Transverse colon (tissue), 4 donors: ENCODE results near the gene RAE1. TPM values are rescaled to one million over a fixed set of nuclear protein-coding genes. Genes with fewer than 3 reads are reported as not detected.

Experiments used
- DNase-seq: peaks from one replicate; pipeline ENCODE4 v3.0.0-alpha.2; 2019
- H3K27ac ChIP-seq, 4 donors: fragments of 200-600 bp; sonication (generic); 2 replicates each; pipeline ENCODE4 v1.5.1; 2016 to 2018; ENCODE audit warnings: inconsistent platforms in 4 of 4
- H3K27me3 ChIP-seq: fragments of 200-600 bp; sonication (generic); 2 replicates; pipeline ENCODE4 v1.5.1; 2017; ENCODE audit warnings: inconsistent platforms
- H3K36me3 ChIP-seq, 4 donors: fragments of 200-600 bp; sonication (generic); 2 replicates each; pipeline ENCODE4 v1.5.1; 2017 to 2019; ENCODE audit warnings: inconsistent platforms in 4 of 4
- H3K4me1 ChIP-seq, 4 donors: fragments of 200-600 bp; sonication (generic); 2 replicates each; pipeline ENCODE4 v1.5.1; 2017 to 2020; ENCODE audit warnings: inconsistent platforms in 4 of 4
- H3K4me3 ChIP-seq, 4 donors: fragments of 200-600 bp; sonication (generic); 1 replicate in 1 of 4; 2 replicates in 3 of 4; pipeline versions ENCODE4 v1.5.1 to v1.6.1; 2017 to 2019; ENCODE audit warnings: inconsistent platforms in 4 of 4
- H3K9me3 ChIP-seq, 2 donors: fragments of 200-600 bp; sonication (generic); 2 replicates each; pipeline ENCODE4 v1.5.1; 2017 to 2019; ENCODE audit warnings: inconsistent platforms in 2 of 2
- EP300 ChIP-seq: sonication (generic); formaldehyde crosslinking; IDR thresholded peaks from one replicate; pipeline ENCODE4 v1.6.1; 2017; ENCODE audit warnings: antibody characterized with exemption, low read depth
- POLR2A ChIP-seq: fragments of 450-650 bp; IDR thresholded peaks from one replicate; pipeline ENCODE4 v1.6.1; 2016; ENCODE audit warnings: antibody characterized with exemption, mild to moderate bottlenecking, moderate library complexity
- POLR2AphosphoS5 ChIP-seq, 3 donors: sonication (generic); formaldehyde crosslinking; IDR thresholded peaks; one replicate each; pipeline ENCODE4 v1.6.1; 2016; ENCODE audit warnings: antibody characterized with exemption in 3 of 3
- whole genome bisulfite sequencing, 2 donors: methylation state at CpG; one replicate each; pipeline ENCODE4 v1.1.5; 2018; ENCODE audit warnings: low coverage in 1 of 2; 5-methylcytosine and 5-hydroxymethylcytosine counted together
- in situ Hi-C, 4 donors: fragments of 200-750 bp; cut with MboI; loops; one replicate each; pipeline versions ENCODE4 v1.15.0 to v1.15.1; 2017; ENCODE audit warnings: low sequenced_read_pairs in 3 of 4, low pct_ligation_motif_present in 1 of 4, low pct_unique_long_range_greater_than_20kb in 1 of 4
- intact Hi-C: fragments of 100-400 bp; cut with DNase I; formaldehyde crosslinking; loops from one replicate; pipeline ENCODE4 v1.15.1; 2023; ENCODE audit warnings: low total_unique reads
- total RNA-seq, 4 donors: library from RNA; depleted of rRNA; stranded (reverse); fragments of >200 nt; gene quantifications; one replicate each; pipeline ENCODE4 v1.1.0, GENCODE V29; 2016
- TF ChIP-seq, protein P1 (sequence below), 5 experiments: fragments of 200-600 bp in 3 of 5; fragments of 450-650 bp in 2 of 5; sonication (generic) in 3 of 5; IDR thresholded peaks; 1 replicate in 2 of 5; 2 replicates in 3 of 5; pipeline ENCODE4 v1.5.1; 2016 to 2017; ENCODE audit warnings: antibody characterized with exemption in 5 of 5, inconsistent platforms in 3 of 5, mild to moderate bottlenecking in 2 of 5, moderate library complexity in 1 of 5

RAE1 gene
- total RNA-seq, 4 donors from 2014 or later: 5.6 to 29.9 (median 15.2) TPM

DNA sequence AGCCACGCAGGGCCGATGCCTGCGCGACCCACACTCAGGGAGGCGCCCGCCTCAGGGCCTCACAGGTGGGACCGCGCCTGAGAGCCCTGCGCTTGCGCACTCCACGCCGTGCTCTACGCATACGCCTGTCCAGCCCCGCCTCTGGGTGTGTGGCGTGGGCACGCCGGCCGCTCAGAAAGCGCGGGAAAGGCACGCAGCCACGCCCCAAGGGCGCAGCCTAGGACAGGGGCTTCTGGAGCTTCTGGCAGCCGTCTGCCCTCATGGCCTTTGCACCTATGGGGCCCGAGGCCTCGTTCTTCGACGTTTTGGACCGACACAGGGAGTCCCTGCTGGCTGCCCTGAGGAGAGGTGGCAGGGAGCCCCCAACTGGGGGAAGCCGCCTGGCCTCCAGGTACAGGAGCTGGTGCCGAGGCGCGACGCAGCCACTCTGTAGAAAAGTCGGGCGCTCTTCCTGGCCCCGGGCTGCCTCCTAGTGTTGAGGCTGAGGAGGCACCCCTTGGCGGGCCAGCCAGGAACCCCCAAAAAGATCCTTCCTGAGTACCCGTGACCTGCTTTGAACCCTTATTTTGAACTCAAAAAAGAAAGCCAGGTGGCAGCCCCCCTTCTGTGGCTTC lies 21.3 kb upstream of the RAE1 start, which contains the start of gene SPO11:
Gene SPO11 (plus strand): TSS at position 196 of the 614 bp plus-strand sequence. CDS start 65 bp downstream, at position 261.
- no peaks in the 10 kb centered on the region for H3K36me3 ChIP-seq
- no peaks in the 10 kb centered on the region for H3K9me3 ChIP-seq
- no peak within 1 kb of the TSS for H3K4me3 ChIP-seq
- H3K27me3 ChIP-seq: peaks cover 37% of the 10 kb centered on the region
- 75% methylated on average over 29 of the region's 40 CpGs; no CpG with 5 or more reads in 1 of the 2 donors for WGBS, 2 donors
- H3K4me1 ChIP-seq: peaks cover 0 to 7% (median 0%) of the 10 kb centered on the region in 4 donors
- H3K27ac ChIP-seq: no peak within 1 kb of the TSS
- no peak for DNase-seq
- intact Hi-C loops: no loop called here
- in situ Hi-C loops: loop anchor here in 2 of 4 donors (25.0 kb wide), 1 partner anchor 767 kb away; no protein-coding TSS in a partner anchor
- TF ChIP-seq EP300 (no peak), POLR2AphosphoS5 (IDR thresholded peaks at IDR 0.05) (no peak), POLR2A (no peak)
- TF ChIP-seq, protein P1, sequence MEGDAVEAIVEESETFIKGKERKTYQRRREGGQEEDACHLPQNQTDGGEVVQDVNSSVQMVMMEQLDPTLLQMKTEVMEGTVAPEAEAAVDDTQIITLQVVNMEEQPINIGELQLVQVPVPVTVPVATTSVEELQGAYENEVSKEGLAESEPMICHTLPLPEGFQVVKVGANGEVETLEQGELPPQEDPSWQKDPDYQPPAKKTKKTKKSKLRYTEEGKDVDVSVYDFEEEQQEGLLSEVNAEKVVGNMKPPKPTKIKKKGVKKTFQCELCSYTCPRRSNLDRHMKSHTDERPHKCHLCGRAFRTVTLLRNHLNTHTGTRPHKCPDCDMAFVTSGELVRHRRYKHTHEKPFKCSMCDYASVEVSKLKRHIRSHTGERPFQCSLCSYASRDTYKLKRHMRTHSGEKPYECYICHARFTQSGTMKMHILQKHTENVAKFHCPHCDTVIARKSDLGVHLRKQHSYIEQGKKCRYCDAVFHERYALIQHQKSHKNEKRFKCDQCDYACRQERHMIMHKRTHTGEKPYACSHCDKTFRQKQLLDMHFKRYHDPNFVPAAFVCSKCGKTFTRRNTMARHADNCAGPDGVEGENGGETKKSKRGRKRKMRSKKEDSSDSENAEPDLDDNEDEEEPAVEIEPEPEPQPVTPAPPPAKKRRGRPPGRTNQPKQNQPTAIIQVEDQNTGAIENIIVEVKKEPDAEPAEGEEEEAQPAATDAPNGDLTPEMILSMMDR (IDR thresholded peaks at IDR 0.05): no peak

- intact Hi-C loops (no loop called here), in situ Hi-C loops (loop anchor here in 2 of 4 donors (25.0 kb wide), 1 partner anchor 769 kb away; no protein-coding TSS in a partner anchor)
- DNase-seq: no peak
- TF ChIP-seq POLR2A (no peak), POLR2AphosphoS5 (IDR thresholded peaks at IDR 0.05) (no peak), EP300 (no peak)
- TF ChIP-seq, protein P1 (IDR thresholded peaks at IDR 0.05): no peak
- Histone ChIP-seq H3K4me3 (no peak overlapping the region), H3K27ac (no peak overlapping the region), H3K4me1 (peaks cover 0 to 7% (median 0%) of the 10 kb centered on the region in 4 donors), H3K36me3 (no peaks in the 10 kb centered on the region), H3K9me3 (no peaks in the 10 kb centered on the region), H3K27me3 (peaks cover 43% of the 10 kb centered on the region)
- whole genome bisulfite sequencing, 2 donors: 68 to 69% methylated on average over 8 of the region's 8 CpGs
Observed at GRCh38 chr20:57330998-57331397, 20.1 kb upstream of the RAE1 start.

GRCh38 chr20:57332105-57333089 lies 18.7 kb upstream of the RAE1 start:
- Histone ChIP-seq H3K4me3 (no peak overlapping the region), H3K36me3 (no peaks in the 10 kb centered on the region), H3K27ac (no peak overlapping the region), H3K4me1 (no peaks in the 10 kb centered on the region), H3K9me3 (no peaks in the 10 kb centered on the region), H3K27me3 (peaks cover 43% of the 10 kb centered on the region)
- 50 to 55% methylated on average over 1 of the region's 1 CpG for WGBS, 2 donors
- in situ Hi-C loops (loop anchor here in 2 of 4 donors (25.0 kb wide), 1 partner anchor 770 kb away; no protein-coding TSS in a partner anchor), intact Hi-C loops (no loop called here)
- no peak for DNase-seq
- TF ChIP-seq, protein P1 (IDR thresholded peaks at IDR 0.05): peak in 1 of 5 experiments; percentile 16
- no peak for TF ChIP-seq POLR2AphosphoS5 (IDR thresholded peaks at IDR 0.05)

DNA sequence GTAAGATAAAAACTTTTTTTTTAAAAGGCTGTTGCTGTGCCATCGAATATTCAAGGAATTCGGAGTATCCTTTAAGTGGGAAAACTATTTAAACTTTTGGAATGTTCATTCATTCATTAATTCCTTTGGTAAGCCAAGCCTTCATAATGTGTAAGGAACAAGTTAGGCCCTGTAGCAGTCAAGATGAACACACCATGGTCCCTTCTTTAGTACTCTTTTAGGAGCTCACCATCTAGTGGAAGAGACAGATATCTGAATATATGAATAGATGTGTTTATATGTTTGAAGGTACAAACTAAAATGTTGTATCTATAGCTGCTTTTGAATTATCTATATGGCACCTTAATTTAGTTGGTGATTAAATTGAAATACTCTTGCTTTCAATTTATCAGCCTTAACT lies 15.7 kb upstream of the RAE1 start:
- no peak overlapping the region for H3K27ac ChIP-seq
- no peaks in the 10 kb centered on the region for H3K9me3 ChIP-seq
- no peak overlapping the region for H3K4me3 ChIP-seq
- WGBS, 2 donors: 76 to 79% methylated on average over 2 of the region's 2 CpGs
- TF ChIP-seq, protein P1 (IDR thresholded peaks at IDR 0.05): no peak
- TF ChIP-seq POLR2AphosphoS5 (IDR thresholded peaks at IDR 0.05): no peak
- TF ChIP-seq POLR2A: no peak
- TF ChIP-seq EP300: no peak
- in situ Hi-C loops (loop anchor here in 2 of 4 donors (25.0 kb wide), 1 partner anchor 773 kb away; no protein-coding TSS in a partner anchor), intact Hi-C loops (no loop called here)
- H3K4me1 ChIP-seq: no peaks in the 10 kb centered on the region
- H3K27me3 ChIP-seq: peaks cover 35% of the 10 kb centered on the region
- DNase-seq: no peak
- no peaks in the 10 kb centered on the region for H3K36me3 ChIP-seq
